Left ventricle myocardium inferior (tissue), 1 donor: ENCODE measurements around the gene YPEL1. TPM values are rescaled to one million over a fixed set of nuclear protein-coding genes. Genes with fewer than 3 reads are reported as not detected.

Source experiments
- DNase-seq: peaks from one replicate; pipeline ENCODE4 v3.0.0-alpha.2; 2020
- H3K27ac ChIP-seq: fragments of 200-600 bp; replicated peaks from 2 replicates; pipeline ENCODE4 v1.8.0; 2021
- H3K27me3 ChIP-seq: fragments of 200-600 bp; 2 replicates; pipeline ENCODE4 v1.8.0; 2021; ENCODE audit warnings: low read depth
- H3K36me3 ChIP-seq: fragments of 200-600 bp; 2 replicates; pipeline ENCODE4 v1.8.0; 2021
- H3K4me1 ChIP-seq: fragments of 200-600 bp; 2 replicates; pipeline ENCODE4 v1.8.0; 2021
- H3K4me3 ChIP-seq: fragments of 200-600 bp; 2 replicates; pipeline ENCODE4 v1.8.0; 2021; ENCODE audit warnings: mild to moderate bottlenecking, moderate library complexity
- H3K9me3 ChIP-seq: fragments of 200-600 bp; replicated peaks from 2 replicates; pipeline ENCODE4 v1.8.0; 2021
- intact Hi-C: fragments of 100-400 bp; cut with micrococcal nuclease; formaldehyde crosslinking; loops from one replicate; pipeline ENCODE4 v1.11.0; 2022
- total RNA-seq: library from RNA; stranded (reverse); fragmentation: NEBNext Ultra II Directional; extraction: Animal tissue kit (Norgen Biotek cat#: 25700); gene quantifications from one replicate; pipeline ENCODE4 v1.2.1, GENCODE V29; 2021
- TF ChIP-seq, protein P1 (sequence below): fragments of 200-600 bp; IDR thresholded peaks from 2 replicates; pipeline ENCODE4 v1.8.0; 2021; ENCODE audit warnings: antibody characterized with exemption, mild to moderate bottlenecking, borderline replicate concordance
- donor health status: DM: no; HTN: yes; CAD: no; lungs with severe emphysema.

YPEL1 gene
- total RNA-seq, 1 donor from 2014 or later: 8.3 TPM

DNA sequence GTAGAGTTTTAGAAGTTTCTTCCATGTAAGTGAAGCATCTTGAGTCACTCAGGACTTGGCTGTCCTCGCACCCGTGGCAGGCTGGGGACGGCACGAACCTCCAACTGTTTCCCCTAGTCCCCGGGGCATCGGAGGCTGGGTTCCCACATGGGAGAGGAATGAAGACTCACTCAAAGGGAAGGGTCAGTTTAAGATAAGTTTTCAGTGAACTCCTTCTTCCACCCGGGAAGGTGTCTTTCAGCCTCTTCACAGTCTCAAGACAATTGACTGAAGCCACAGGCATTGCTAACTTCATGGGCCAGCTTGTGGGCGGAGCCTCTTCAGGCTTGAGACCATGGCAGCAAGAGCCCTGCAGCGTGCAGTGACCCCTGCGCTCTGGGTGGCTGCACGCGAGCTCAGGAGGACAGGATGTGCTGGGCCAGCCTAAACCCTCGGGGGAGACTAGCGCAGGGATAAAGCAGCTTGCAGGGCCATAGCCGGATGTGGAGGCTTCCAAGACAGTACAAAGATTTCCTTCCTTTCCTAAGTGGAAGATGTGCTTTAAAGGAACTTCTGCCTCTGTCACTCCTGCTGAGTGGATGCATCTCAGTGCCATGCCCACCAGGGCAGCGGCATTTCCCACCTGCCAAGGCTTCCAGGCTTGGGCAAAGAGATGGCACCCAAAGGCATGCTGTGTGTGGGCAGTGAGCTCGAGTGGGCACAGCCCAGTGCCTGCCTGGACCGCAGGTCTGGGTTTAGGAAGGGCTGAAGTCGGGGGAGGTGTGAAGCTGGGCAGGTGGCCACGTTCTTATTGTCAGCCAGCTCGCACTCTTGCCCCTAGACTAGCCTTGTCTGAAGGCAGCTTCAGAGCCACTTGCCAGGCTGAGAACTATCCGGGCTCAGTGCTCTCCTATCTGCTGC is 36.9 kb downstream of the YPEL1 start:
- Histone ChIP-seq H3K36me3 (peaks cover 58% of the 10 kb centered on the region), H3K27me3 (no peaks in the 10 kb centered on the region), H3K27ac (peak overlapping the region; percentile 77), H3K4me3 (no peak overlapping the region), H3K9me3 (no peaks in the 10 kb centered on the region), H3K4me1 (peaks cover 31% of the 10 kb centered on the region)
- DNase-seq: peak; percentile 70
- TF ChIP-seq, protein P1, sequence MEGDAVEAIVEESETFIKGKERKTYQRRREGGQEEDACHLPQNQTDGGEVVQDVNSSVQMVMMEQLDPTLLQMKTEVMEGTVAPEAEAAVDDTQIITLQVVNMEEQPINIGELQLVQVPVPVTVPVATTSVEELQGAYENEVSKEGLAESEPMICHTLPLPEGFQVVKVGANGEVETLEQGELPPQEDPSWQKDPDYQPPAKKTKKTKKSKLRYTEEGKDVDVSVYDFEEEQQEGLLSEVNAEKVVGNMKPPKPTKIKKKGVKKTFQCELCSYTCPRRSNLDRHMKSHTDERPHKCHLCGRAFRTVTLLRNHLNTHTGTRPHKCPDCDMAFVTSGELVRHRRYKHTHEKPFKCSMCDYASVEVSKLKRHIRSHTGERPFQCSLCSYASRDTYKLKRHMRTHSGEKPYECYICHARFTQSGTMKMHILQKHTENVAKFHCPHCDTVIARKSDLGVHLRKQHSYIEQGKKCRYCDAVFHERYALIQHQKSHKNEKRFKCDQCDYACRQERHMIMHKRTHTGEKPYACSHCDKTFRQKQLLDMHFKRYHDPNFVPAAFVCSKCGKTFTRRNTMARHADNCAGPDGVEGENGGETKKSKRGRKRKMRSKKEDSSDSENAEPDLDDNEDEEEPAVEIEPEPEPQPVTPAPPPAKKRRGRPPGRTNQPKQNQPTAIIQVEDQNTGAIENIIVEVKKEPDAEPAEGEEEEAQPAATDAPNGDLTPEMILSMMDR: no peak
- intact Hi-C loops: no loop called here

DNA sequence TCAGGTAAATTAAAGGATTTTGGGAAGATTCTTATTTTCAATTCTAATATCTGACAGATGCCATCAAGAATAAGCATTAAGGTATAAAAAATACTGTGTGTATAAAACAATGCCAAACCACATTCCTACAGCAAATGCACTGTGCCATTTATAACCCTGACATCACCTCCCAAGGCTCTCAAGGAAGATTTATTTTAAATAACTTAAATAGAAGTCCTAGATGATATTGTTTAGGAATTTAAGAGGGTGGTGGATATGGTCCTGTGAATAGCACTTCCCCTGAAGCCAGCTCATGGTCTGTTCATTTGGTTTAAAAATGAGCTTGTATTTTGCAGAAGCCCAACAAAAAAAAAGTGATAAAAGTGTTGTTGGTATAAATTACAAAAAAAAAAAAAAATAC is 37.7 kb downstream of the YPEL1 start:
- H3K36me3 ChIP-seq: peaks cover 61% of the 10 kb centered on the region
- TF ChIP-seq, protein P1: no peak
- H3K27ac ChIP-seq: peak overlapping the region; percentile 77

DNA sequence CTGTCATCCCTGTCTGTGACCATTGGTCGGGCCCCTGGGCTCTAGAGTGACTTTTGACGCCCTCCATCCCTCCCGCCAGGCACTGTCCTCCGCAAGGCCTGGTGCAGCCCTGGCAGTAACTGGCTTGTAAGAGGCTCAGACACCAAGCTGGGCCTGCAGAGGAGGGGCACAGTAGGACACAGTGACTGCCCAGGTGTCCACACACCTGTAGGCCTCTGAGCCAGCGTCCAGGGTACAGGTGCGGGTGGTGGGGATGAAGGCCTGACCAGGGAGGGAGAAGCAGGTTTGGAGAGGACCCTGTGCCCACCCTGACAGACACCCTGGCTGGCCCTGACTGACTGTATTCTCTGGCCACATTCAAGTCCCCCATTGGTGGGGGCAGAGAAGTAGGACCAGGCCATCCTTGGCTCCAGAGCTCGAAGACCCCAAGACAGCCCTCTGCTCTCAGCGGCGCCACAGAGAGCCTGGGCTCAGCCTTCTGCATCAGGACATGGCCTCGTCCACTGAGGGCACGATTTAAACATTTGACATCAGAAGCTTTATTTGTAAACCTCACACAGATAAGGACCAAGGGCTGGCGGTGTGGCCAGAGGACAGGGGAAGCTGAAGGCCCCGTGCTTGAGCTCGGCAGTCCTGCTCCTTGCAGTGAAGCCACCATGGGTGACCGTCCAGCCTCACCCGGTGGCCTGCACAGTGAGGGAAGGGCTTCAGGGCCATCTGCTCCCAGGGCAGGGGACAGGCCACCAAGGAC is 38.4 kb downstream of the YPEL1 start:
- no peak for DNase-seq
- Histone ChIP-seq H3K4me1 (peaks cover 31% of the 10 kb centered on the region), H3K9me3 (no peaks in the 10 kb centered on the region), H3K4me3 (no peak overlapping the region), H3K27ac (peak overlapping the region; percentile 77), H3K27me3 (no peaks in the 10 kb centered on the region), H3K36me3 (peaks cover 64% of the 10 kb centered on the region)
- intact Hi-C loops: no loop called here
- TF ChIP-seq, protein P1: no peak

More for the DNA sequence above, 37.7 kb downstream of the YPEL1 start:
- H3K4me1 ChIP-seq: peaks cover 31% of the 10 kb centered on the region
- intact Hi-C loops: no loop called here
- H3K4me3 ChIP-seq: no peak overlapping the region
- H3K27me3 ChIP-seq: no peaks in the 10 kb centered on the region
- no peak for DNase-seq
- no peaks in the 10 kb centered on the region for H3K9me3 ChIP-seq

DNA sequence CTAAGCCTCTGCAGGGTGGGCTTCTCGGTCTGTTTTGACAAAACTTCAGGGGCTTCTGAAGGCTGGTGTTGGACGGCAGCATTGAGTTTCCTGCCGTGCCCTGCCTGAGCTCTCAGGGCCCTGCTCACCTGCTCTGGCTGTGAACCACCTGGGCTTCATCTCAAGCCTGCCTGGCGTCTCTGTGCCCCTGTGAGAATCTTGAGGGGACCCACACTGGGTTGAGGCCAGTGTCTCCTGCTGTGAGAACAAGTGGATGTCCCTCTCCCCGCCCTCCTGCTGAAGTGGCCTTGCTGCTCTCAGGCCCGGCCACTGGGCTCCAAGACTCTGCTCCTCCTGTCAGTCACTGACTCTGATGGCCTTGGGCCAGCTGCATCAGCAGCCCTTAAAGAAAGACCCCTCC is 39.5 kb downstream of the YPEL1 start:
- intact Hi-C loops: no loop called here
- Histone ChIP-seq H3K4me3 (no peak overlapping the region), H3K4me1 (peaks cover 31% of the 10 kb centered on the region), H3K36me3 (peaks cover 64% of the 10 kb centered on the region), H3K27ac (peak overlapping the region; percentile 77), H3K9me3 (no peaks in the 10 kb centered on the region), H3K27me3 (no peaks in the 10 kb centered on the region)
- TF ChIP-seq, protein P1: no peak
- DNase-seq: no peak

DNA sequence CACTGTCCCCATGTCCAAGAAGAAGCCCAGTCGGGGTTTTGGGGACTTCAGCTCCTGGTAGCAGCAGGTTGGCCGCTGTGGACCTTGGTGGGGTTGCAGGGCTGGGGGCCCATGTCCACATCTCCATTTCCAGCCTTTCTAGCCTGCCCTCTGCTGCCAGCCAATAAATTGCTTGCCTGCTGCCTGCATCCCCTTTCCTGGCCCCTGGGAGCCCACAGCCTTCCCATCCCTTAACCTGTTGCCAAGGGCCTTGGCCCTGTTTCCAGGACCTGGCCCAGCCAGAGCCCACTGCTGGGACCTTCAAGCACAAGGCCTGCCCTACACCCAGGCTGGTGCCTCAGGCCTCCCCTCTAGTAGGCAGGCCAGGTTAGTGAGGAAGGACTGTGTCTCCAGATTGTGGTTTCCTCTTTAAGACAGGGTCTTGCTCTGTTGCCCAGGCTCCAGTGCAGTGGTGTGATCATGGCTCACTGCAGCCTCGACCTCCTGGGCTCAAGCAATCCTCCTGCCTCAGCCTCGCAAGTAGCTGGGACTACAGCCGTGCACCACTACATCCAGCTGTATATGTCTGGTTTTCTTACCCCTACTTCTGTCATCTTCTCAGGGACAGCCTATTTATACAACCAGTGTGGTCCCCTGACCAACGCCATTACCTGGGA is 40.0 kb downstream of the YPEL1 start:
- Histone ChIP-seq H3K4me1 (peaks cover 31% of the 10 kb centered on the region), H3K9me3 (no peaks in the 10 kb centered on the region), H3K4me3 (no peak overlapping the region), H3K27ac (peak overlapping the region; percentile 23), H3K27me3 (no peaks in the 10 kb centered on the region), H3K36me3 (peaks cover 60% of the 10 kb centered on the region)
- no peak for DNase-seq
- TF ChIP-seq, protein P1: no peak
- intact Hi-C loops: no loop called here
